NCI-H2029 (cell line): ENCODE results near the gene PTPRH.
A peak's percentile ranks its signal among the peaks of the same experiment; 100 is the strongest.
"Not testable (repeated sequence)": the region's sequence is repeated elsewhere in the genome, so short reads cannot be mapped to it uniquely, and the experiment has no call there.

Experiments used
- DNase-seq: peaks from one replicate; lab custom pipeline; 2025; lab: John Stamatoyannopoulos, UW

Gene PTPRH

GRCh38 chr19:55226788-55227187, 17.5 kb upstream of the PTPRH start:
- DNase-seq: no peak

GRCh38 chr19:55226273-55226672, 17.0 kb upstream of the PTPRH start:
- no peak for DNase-seq

DNA sequence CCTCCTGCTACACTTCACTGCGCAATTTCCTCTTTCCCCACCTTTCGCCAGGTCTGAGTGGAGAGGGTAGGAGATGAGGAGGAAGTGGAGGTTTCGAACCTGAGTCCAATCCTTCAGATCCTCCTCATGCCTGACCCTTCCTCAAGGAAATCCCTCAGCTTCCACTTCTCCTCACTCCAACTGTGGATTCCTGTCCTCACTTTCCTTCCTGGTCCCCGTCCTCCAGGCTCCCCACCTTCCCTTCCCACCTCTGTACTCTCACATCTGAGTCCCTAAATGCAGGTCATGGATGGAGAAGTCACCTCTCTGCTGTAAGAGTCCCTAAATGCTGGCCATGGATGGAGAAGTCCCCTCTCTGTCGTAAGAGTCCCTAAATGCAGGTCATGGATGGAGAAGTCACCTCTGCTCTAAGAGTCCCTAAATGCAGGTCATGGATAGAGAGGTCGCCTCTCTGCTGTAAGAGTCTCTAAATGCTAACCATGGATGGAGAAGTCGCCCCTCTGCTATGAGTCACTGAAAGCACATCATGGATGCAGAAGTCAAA, 16.2 kb upstream of the PTPRH start:
- no peak for DNase-seq

- not testable (repeated sequence) for DNase-seq
Measured at GRCh38 chr19:55224679-55225414, 15.5 kb upstream of the PTPRH start.

- DNase-seq: no peak
Measured at GRCh38 chr19:55224038-55224665, 14.9 kb upstream of the PTPRH start.

DNA sequence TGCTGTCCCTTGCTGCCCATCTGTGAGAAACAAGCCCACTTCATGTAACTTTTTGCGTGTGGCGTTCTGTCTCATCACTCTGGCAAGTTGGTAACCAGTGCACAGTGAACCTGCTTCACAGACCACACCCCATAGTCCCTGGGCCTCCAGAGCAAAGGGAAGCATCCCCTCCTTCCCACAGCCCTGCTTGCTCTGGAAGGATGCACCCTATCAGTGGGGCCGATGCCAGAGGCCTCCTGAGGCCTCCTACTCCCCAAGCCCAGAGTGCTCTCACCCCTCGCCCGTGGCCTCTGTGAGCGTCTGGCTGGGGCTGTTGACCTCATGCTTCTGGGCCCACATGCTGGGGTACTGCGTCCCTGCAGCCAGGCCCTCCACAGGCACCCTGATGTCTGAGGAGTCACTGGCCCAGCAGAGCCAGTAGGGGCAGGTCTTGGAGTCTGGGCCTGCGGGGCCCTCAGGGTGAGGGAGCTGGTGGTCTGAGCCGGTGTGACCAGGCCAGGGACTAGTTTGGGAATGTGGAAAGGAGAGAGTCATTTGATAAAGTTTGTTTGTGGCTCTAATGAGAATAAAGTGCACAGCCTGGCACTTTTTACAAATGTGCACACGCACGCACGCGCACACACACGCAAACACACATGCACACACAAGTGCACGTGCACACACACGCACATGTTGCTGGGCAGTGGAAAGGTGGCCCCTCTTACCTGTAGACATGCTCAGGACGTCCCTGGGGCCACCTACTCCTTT, 14.2 kb upstream of the PTPRH start:
- DNase-seq: no peak

GRCh38 chr19:55220525-55220924, 11.2 kb upstream of the PTPRH start:
- no peak for DNase-seq

- DNase-seq: peak; percentile 98
Measured at GRCh38 chr19:55216461-55217198, 7.3 kb upstream of the PTPRH start.

GRCh38 chr19:55213547-55213946, 4.2 kb upstream of the PTPRH start:
- DNase-seq: no peak

DNA sequence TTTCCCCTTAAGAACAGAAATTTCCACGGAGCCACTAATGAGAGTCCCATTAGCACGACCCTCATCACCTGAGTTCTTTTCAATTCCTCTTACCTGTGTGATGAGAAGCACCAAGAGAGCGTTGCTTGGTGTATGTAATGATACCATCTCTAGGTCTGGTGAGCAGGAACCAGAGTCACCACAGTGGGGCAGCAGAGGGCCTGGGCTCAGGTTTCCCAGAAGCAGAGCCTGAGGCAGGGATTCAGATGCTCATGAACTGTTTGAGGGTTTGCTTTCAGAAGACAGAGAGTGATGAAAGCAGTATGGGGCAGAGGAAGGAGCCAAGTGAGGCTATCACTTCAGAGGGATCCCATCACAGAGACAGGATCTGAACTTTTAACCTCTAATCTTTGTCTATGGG, 3.1 kb upstream of the PTPRH start:
- no peak for DNase-seq

GRCh38 chr19:55209693-55210472, 582 bp upstream of the PTPRH start:
- peak; percentile 85 for DNase-seq

GRCh38 chr19:55206664-55207500, 2.4 kb downstream of the PTPRH start:
- peak; percentile 76 for DNase-seq

DNA sequence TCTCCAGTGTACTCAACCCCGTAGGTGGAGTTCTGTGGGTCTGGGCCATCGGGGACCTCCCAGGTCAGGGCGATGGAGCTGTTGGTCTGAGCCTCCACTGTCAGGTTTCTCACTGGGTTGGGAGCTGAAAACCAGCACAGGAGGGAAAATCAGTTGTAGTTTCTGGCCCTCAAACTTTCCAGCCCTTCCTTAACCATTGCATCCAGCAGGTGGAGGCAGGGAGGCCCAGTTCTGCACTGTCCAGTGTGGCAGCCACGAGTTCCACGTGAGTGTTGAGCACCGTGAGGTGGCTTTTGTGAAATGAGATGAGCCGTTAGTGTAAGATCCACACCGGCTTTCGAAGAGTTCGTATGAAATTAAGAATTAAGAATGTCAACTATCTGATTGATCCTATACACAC, 7.1 kb downstream of the PTPRH start:
- not testable (repeated sequence) for DNase-seq

GRCh38 chr19:55199620-55200204, 9.6 kb downstream of the PTPRH start:
- no peak for DNase-seq

GRCh38 chr19:55198651-55199050, 10.7 kb downstream of the PTPRH start:
- DNase-seq: no peak

- DNase-seq: no peak
Measured at GRCh38 chr19:55197528-55197927, 11.8 kb downstream of the PTPRH start.

DNA sequence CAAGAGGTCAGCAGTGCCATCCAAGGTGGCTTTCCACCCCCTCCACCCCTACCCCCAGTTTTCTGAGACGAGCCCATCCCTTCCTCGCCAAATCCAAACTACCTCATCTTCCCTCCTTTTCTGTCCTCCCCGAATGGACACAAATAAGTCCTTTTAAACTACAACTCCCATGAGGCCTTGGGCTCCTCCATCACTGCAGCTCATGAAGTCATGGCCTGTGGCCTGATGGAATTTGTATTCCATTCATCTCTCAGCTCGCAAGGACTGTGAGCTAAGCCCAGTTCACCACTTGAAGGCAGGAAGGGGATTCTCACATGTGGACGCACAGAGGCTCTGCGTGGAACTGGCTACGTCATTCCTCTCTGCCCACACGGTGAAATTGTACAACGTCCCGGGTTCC, 12.5 kb downstream of the PTPRH start:
- DNase-seq: no peak

- DNase-seq: no peak
Measured at GRCh38 chr19:55193481-55193880, 15.8 kb downstream of the PTPRH start.

DNA sequence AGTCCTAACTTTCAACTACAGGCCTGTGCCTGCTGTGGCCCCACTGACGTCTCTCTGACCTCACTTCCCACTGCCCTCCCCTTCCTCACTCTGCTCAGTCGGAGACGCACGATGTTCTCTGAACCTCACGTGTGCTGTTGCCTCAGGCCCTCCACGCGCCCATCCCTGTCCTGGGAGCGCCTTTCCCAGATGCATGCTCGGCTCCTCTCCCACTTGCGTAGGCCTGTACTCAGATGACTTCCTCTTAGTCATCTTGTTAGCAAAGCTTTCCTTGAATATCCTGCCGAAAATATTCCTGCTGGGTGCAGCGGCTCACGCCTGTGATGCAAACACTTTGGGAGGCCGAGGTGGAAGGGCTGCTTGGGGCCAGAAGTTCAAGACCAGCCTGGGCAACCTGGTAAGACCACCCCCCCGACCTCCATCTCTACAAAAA, 19.9 kb downstream of the PTPRH start:
- no peak for DNase-seq

DNA sequence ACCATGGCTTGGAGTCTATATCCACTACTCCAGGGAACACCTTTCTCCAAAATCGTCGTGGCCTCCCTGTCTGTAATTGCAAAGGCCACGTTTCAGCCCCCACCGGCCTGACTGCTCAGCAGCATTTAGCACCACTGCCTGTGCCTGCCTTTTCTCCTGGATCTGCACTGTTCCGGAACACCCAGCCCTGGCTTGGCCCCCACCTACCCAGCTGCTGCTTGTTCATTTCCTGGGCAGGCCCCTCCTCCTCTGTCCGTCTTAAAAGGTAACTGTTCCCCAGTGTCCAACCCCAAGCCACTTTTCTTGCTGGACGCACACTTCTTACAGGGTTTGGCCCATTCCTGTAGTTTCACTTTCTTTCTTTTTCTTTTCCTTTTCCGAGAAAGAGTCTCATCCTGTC, 20.7 kb downstream of the PTPRH start:
- DNase-seq: no peak
